ENCODE data around the gene NTM.

DNA sequence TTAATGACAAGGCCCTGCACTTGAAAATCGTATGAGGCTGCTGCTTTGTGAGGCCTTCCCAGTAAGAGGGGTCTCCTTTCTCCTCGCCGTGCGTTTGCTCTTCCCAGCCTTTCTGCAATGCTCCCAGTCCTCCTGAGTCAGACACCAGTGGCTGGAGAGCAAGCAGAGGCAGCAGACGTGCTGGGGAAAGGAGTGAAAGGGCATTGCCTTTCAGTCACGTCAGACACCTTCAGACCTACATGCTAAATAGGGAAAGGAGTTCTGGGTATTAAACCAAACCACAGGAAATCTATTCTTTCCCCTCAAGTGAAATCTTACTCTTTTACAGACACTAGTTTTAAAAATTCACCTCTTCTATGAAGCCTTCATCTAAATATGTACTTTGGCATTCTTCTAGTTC, 274.8 kb downstream of the NTM start:
- TF ChIP-seq, protein P1, sequence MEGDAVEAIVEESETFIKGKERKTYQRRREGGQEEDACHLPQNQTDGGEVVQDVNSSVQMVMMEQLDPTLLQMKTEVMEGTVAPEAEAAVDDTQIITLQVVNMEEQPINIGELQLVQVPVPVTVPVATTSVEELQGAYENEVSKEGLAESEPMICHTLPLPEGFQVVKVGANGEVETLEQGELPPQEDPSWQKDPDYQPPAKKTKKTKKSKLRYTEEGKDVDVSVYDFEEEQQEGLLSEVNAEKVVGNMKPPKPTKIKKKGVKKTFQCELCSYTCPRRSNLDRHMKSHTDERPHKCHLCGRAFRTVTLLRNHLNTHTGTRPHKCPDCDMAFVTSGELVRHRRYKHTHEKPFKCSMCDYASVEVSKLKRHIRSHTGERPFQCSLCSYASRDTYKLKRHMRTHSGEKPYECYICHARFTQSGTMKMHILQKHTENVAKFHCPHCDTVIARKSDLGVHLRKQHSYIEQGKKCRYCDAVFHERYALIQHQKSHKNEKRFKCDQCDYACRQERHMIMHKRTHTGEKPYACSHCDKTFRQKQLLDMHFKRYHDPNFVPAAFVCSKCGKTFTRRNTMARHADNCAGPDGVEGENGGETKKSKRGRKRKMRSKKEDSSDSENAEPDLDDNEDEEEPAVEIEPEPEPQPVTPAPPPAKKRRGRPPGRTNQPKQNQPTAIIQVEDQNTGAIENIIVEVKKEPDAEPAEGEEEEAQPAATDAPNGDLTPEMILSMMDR (IDR thresholded peaks at IDR 0.05), result no peak
- no peak for TF ChIP-seq ZFX (IDR thresholded peaks at IDR 0.05; ENCODE audit: borderline replicate concordance)
